Sciatic nerve (tissue), 2 donors: ENCODE measurements around the gene LKAAEAR1. TPM values are rescaled to one million over a fixed set of nuclear protein-coding genes. Genes with fewer than 3 reads are reported as not detected.

Experiments used
- ATAC-seq: fragments of 200-7000 bp; cut with Tn5 transposase; one replicate; pipeline ENCODE4 v1.9.1; 2020; ENCODE audit warnings: mild to moderate bottlenecking, moderate library complexity
- DNase-seq: peaks from one replicate; pipeline ENCODE4 v3.0.0-alpha.2; 2020; ENCODE audit warnings: low spot score
- intact Hi-C: fragments of 100-400 bp; cut with DNase I; formaldehyde crosslinking; loops from one replicate; pipeline ENCODE4 v1.14.2; 2022
- total RNA-seq: library from RNA; stranded (reverse); fragmentation: NEBNext Ultra II Directional; extraction: Animal tissue kit (Norgen Biotek cat#: 25700); gene quantifications from one replicate; pipeline ENCODE4 v1.2.1, GENCODE V29; 2021
- donor health status: DM: no; HTN: no; CAD: no.
- donor health status: DM: no; HTN: no; CAD: no.

Gene LKAAEAR1
- total RNA-seq, 1 donor from 2014 or later = not detected

DNA sequence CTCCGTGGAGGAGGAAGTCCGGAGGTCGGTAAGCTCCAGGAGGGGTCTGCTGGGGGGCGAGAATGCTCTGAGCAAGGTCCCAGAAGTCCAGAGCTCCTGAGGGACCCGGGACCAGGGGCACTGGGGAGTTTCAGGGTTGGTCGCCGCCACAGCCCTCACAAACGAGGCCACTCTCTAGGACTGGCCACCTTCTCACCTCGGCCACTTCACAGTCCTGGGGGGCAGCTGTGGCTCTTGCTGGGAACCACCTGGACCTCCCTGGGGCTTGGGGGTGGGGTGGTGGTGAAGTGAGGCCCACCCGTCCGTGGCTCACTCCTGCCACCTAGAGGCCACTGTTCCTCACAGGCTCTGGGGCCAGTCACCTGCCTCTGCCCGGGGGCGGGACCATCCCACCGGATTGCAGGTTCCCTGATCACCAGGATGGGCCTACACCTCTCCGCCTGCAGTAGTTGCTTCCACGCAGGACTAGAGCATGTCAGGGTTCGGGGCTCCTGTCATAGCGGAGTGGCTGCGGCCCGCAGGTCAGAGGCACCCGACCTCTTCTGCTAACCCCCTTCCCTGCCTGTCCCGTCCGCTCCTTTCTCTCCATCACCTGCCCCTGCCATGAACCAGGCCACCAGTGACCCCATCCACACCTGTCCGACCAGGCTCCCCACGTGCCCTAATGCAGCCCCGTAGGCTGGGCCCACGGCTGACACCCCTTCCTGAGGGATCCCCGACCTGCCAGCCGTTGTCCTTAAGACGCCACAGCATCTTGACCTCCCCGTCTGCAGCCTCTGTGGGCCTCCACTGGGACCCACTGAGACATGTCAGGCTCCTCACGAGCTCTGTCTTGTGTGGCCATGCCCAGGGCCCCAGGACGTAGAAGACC lies 26.3 kb downstream of the LKAAEAR1 start:
- ATAC-seq (peak; percentile 46), DNase-seq (peak; percentile 87)
- intact Hi-C loops = no loop called here

- DNase-seq (no peak), ATAC-seq (no peak)
- intact Hi-C loops = no loop called here
These were observed 27.1 kb downstream of the LKAAEAR1 start for GRCh38 chr20:64056889-64057627.

DNA sequence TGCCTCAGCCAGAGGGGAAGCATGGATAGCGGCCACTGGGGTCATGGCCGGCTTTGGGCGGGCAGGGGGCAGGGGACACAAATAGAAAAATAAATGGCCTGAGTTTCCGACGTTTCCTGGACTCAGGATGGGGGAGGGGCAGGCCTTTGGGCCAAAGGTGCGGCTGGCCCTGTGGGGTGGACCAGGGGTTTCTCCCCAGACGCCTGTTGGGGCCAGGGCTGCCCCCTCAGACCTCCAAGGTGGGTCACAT lies 27.6 kb downstream of the LKAAEAR1 start:
- ATAC-seq = no peak
- intact Hi-C loops = no loop called here
- DNase-seq = no peak

GRCh38 chr20:64055893-64056638 lies 28.1 kb downstream of the LKAAEAR1 start:
- DNase-seq (no peak), ATAC-seq (no peak)
- intact Hi-C loops = no loop called here

DNA sequence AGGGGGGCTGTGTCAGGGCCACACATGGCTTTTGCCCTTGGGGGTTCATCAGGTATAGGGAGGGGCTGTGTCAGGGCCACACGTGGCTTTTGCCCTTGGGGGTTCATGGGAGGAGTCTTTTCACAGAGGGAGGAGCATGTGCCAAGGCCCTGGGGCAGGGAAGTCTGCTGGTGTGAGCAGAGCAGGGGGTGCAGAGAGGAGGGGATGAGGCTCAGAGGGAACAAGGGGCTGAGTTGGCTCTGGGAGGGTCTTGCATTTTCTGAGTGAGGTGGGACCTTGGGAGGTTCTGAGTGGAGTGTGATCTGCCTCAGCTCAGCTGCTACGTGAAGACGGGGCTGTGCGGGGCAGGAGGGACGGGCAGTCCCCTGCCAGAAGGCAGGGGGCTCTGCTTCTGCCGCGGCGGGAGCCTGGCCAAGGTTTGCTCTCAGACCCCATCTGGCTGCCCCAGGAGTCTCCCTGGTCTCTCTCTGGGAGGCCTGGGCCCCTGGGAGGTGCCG lies 28.8 kb downstream of the LKAAEAR1 start:
- intact Hi-C loops = no loop called here
- no peak for ATAC-seq

GRCh38 chr20:64053841-64054661 lies 30.1 kb downstream of the LKAAEAR1 start:
- ATAC-seq (peak; percentile 4), DNase-seq (no peak)
- intact Hi-C loops = no loop called here

More for the DNA sequence above, 28.8 kb downstream of the LKAAEAR1 start:
- DNase-seq = no peak

- no peak for DNase-seq
- intact Hi-C loops = no loop called here
- no peak for ATAC-seq
These were observed 31.0 kb downstream of the LKAAEAR1 start for GRCh38 chr20:64052987-64053840.

GRCh38 chr20:64052326-64052722 lies 31.9 kb downstream of the LKAAEAR1 start:
- intact Hi-C loops = no loop called here

DNA sequence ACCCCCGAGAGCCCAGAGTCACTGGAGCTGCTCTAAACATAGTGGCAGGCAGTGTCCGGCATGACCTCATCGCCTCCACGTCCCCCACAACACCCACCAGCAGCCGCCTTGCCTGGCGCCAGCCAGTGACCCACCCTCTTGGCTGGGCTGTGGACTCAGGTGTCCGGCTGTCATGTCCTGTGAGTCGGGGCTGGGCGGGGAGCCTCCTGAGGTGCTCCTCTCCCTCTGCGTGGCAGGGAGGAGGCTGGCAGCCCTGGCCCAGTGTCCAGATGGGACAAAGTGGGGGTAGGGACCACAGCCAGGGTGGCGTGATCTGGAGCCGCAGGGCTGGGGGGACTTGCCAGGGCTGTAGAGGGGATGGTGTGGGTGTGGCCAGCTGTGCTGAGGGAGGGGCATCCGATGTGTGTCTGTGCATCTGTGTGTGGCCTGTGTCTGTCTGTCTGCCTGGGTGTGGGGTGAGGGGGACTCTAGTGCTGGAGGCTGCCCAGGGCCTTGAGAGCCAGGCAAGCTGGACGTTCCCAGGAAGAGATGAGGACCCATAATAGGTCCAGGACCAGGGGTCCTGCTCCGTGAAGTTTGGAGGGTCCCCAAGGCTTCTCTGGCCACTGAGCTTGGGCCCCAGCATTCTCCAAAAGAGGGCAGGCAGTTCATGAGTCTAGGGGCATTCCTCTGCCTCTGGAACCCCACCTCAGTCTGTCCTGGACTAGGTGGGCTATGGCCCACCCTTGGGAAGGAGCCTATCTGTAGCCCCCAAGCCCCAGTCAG lies 32.5 kb downstream of the LKAAEAR1 start:
- intact Hi-C loops = no loop called here
- DNase-seq = no peak
- ATAC-seq = peak; percentile 32

More at GRCh38 chr20:64052326-64052722, 31.9 kb downstream of the LKAAEAR1 start:
- ATAC-seq (no peak), DNase-seq (no peak)

GRCh38 chr20:64051033-64051452 lies 33.2 kb downstream of the LKAAEAR1 start:
- DNase-seq (no peak), ATAC-seq (no peak)
- intact Hi-C loops = no loop called here

- intact Hi-C loops = no loop called here
- DNase-seq (no peak), ATAC-seq (no peak)
These were observed 33.8 kb downstream of the LKAAEAR1 start for GRCh38 chr20:64050261-64051032.

- intact Hi-C loops = no loop called here
- ATAC-seq = no peak
- no peak for DNase-seq
These were observed 34.3 kb downstream of the LKAAEAR1 start for GRCh38 chr20:64049878-64050260.

DNA sequence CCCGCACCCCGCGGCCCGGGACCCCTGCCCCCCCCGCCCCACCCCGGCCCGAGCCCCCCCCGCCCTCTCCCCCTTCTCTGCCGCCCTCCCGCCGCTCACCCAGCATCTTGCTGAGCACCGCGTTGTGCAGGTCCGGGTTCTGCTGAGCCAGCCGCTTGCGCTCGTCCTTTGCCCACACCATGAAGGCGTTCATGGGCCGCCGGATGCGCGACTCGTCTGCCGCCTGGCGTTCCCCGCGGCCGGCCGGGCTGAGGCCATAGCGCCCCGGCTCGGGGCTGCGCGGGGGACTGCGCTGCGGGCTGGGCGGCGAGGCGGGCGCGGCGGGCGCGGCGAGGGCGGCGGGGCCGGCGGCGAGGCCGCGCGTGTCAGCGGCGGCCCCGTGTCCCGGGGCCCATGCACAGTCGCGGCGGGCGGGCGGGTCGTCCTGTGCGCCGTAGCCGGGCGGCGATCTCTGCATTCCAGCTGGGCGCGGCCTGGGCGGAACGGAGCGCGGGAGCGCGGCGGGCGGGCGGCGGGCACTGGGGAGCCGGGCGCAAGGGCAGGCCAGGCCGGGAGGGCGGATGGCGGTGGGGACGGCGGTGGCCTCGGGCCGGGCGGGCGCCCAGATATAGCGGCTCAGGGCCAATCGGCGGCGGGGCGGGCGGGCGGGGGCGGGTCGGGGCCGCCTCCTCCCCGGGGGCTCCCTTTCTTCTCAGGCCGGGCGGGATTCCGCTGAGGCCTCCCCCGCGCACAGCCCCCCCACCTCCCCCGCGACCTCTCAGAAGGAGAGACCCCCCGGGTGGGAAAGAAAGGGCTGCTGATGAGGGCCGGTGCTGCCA lies 34.9 kb downstream of the LKAAEAR1 start, which contains the start of gene SOX18:
SOX18 (minus strand) TSS at position 580 of the 818 bp plus-strand sequence; CDS start at position 457, 123 bp downstream.
- ATAC-seq (no peak), DNase-seq (no peak)
- intact Hi-C loops = no loop called here

DNA sequence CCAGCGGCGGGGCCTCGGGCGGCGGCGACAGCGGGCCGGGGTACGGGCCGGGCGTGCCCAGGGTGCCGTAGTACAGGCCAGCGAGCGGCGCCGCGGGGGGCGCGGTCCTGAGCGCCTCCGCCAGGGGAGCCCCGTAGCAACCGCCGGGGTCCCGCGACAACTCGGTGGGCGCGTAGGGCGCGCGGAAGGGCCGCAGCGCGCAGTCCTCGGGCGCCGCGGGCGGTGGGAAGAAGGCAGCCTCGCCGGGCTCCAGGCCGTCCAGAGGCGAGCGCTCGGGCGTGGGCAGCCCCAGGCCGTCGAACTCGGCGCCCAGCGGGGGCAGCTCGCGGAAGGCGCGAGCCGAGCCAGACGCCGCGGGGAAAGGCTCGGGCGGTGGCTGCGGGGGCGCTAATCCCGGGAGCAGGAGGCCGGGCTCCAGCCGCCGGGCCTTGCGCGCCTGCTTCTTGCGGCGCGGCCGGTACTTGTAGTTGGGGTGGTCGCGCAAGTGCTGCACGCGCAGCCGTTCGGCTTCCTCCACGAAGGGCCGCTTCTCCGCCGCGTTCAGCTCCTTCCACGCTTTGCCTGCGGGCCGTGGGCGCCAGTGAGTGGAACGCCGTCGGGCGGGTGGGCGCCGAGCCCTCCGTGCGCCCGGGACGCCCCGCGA lies 35.7 kb downstream of the LKAAEAR1 start:
- ATAC-seq (no peak), DNase-seq (no peak)
- intact Hi-C loops = no loop called here

DNA sequence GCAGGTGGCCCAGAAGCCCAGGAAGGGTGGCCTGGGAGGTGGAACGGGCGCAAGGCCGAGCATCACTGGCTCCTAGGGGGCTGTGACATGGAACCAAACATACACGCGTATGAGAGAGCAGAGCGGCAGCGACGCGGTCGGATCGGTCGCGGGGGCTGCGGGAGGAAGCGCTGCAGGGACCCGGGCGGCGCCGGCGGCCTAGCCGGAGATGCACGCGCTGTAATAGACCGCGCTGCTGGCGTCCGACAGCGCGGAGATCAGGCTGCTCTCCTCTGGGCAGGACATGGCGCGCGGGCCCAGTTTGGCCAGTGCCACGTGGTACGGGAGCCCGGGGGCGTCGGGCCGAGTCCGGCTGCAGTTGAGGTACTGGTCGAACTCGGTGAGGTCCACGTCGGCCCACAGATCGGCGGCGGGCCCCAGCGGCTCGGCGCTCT lies 36.2 kb downstream of the LKAAEAR1 start:
- intact Hi-C loops = loop anchor here (1.0 kb wide), 1 partner anchor 30 kb away; no protein-coding TSS in a partner anchor
- no peak for DNase-seq
- ATAC-seq = no peak
